ENCODE data around the gene PAMR1.
"Not testable (repeated sequence)": the region's sequence is repeated elsewhere in the genome, so short reads cannot be mapped to it uniquely, and the experiment has no call there.

The PAMR1 gene

GRCh38 chr11:35525501-35526175, at the start of gene PAMR1:
TSS of gene PAMR1 (minus strand) at chr11:35525616. CDS start at chr11:35525585, 31 bp downstream.
- DNase-seq = no peak

GRCh38 chr11:35571696-35572095, 46.3 kb upstream of the PAMR1 start:
- DNase-seq = no peak

- no peak for DNase-seq
These were observed 42.5 kb upstream of the PAMR1 start for GRCh38 chr11:35567737-35568465.

GRCh38 chr11:35566885-35567284, 41.5 kb upstream of the PAMR1 start:
- DNase-seq = no peak

GRCh38 chr11:35566181-35566580, 40.8 kb upstream of the PAMR1 start:
- no peak for DNase-seq

- DNase-seq = no peak
These were observed 38.8 kb upstream of the PAMR1 start for GRCh38 chr11:35564245-35564595.

- DNase-seq = no peak
These were observed 38.2 kb upstream of the PAMR1 start for GRCh38 chr11:35563484-35564244.

- DNase-seq = no peak
These were observed 34.5 kb upstream of the PAMR1 start for GRCh38 chr11:35559949-35560348.

GRCh38 chr11:35558513-35558912, 33.1 kb upstream of the PAMR1 start:
- no peak for DNase-seq

GRCh38 chr11:35555488-35555887, 30.1 kb upstream of the PAMR1 start:
- DNase-seq = no peak

GRCh38 chr11:35554491-35555437, 29.3 kb upstream of the PAMR1 start:
- DNase-seq = no peak

- no peak for DNase-seq
These were observed 28.4 kb upstream of the PAMR1 start for GRCh38 chr11:35553831-35554230.

- DNase-seq = no peak
These were observed 27.6 kb upstream of the PAMR1 start for GRCh38 chr11:35553021-35553420.

- no peak for DNase-seq
These were observed 27.2 kb upstream of the PAMR1 start for GRCh38 chr11:35552616-35553015.

GRCh38 chr11:35550374-35551036, 25.1 kb upstream of the PAMR1 start:
- DNase-seq = no peak

- no peak for DNase-seq
These were observed 24.4 kb upstream of the PAMR1 start for GRCh38 chr11:35549787-35550186.

- DNase-seq = no peak
These were observed 23.6 kb upstream of the PAMR1 start for GRCh38 chr11:35548925-35549561.

- not testable (repeated sequence) for DNase-seq
These were observed 22.6 kb upstream of the PAMR1 start for GRCh38 chr11:35547995-35548394.

GRCh38 chr11:35546317-35546716, 20.9 kb upstream of the PAMR1 start:
- no peak for DNase-seq

- no peak for DNase-seq
These were observed 20.1 kb upstream of the PAMR1 start for GRCh38 chr11:35545391-35546003.

- no peak for DNase-seq
These were observed 18.1 kb upstream of the PAMR1 start for GRCh38 chr11:35543481-35543880.
